H1 (cell line): ENCODE measurements around the gene CA9. TPM values are rescaled to one million over a fixed set of nuclear protein-coding genes. Genes with fewer than 3 reads are reported as not detected.

Experiments used
- ATF2 ChIP-seq: IDR thresholded peaks from 2 replicates; pipeline ENCODE4 v1.6.1; 2012; ENCODE audit warnings: low read length, inconsistent platforms
- BCL11A ChIP-seq, 2 experiments: IDR thresholded peaks; one replicate each; pipeline ENCODE4 v1.6.1; 2011; ENCODE audit warnings: low read depth in 2 of 2, low read length in 2 of 2, mild to moderate bottlenecking in 2 of 2
- CHD2 ChIP-seq: IDR thresholded peaks from 2 replicates; pipeline ENCODE4 v1.6.1; 2012; ENCODE audit warnings: low read length, improper control_type of control experiment
- CHD7 ChIP-seq: fragments of 300-600 bp; sonication (generic); IDR thresholded peaks from 2 replicates; pipeline ENCODE4 v1.7.1; 2012; ENCODE audit warnings: low read length, moderate library complexity, mild to moderate bottlenecking, inconsistent platforms; ENCODE audit not compliant: insufficient replicate concordance
- GTF2F1 ChIP-seq: IDR thresholded peaks from 2 replicates; pipeline ENCODE4 v1.6.1; 2012; ENCODE audit warnings: low read depth, low read length, improper control_type of control experiment, borderline replicate concordance
- HDAC2 ChIP-seq, 2 experiments: fragments of 300-600 bp in 1 of 2; sonication (generic) in 1 of 2; IDR thresholded peaks; 2 replicates each; pipeline ENCODE4 v1.6.1; 2011 to 2012; ENCODE audit warnings: low read depth in 2 of 2, low read length in 2 of 2, mild to moderate bottlenecking in 2 of 2, moderate library complexity in 2 of 2, borderline replicate concordance in 1 of 2, inconsistent platforms in 1 of 2
- JUND ChIP-seq: IDR thresholded peaks from 2 replicates; pipeline ENCODE4 v1.6.1; 2011; ENCODE audit warnings: mild to moderate bottlenecking, improper control_type of control experiment, low read length
- PHF8 ChIP-seq: fragments of 200-600 bp; sonication (generic); conservative IDR thresholded peaks from 2 replicates; pipeline ENCODE4 v1.7.1; 2012; ENCODE audit warnings: low read depth, mild to moderate bottlenecking, inconsistent platforms, low read length, moderate library complexity
- polyA plus RNA-seq, 7 experiments: library from polyadenylated mRNA; depleted of rRNA in 3 of 7; stranded (reverse) in 5 of 7; unstranded in 2 of 7; fragments of >200 nt in 5 of 7; fragments of 200-250 nt in 2 of 7; gene quantifications; 1 replicate in 5 of 7; 2 replicates in 1 of 7; 4 replicates in 1 of 7; pipeline versions ENCODE4 v1.2.1 to v1.2.3, GENCODE V29; 2011 to 2013; ENCODE audit warnings: missing spikeins in 2 of 7, mixed read lengths in 2 of 7
- total RNA-seq: library from RNA; stranded (reverse); fragmentation: NEBNext Ultra II Directional; extraction: Animal tissue kit (Norgen Biotek cat#: 25700); gene quantifications from 2 replicates; pipeline ENCODE4 v1.2.1, GENCODE V29; 2021

Gene CA9
- total and polyA plus RNA-seq, 2 of the 8 experiments (the other 6 are each of a cell fraction or from before 2014, with no cell fraction given), result 1.3 to 1.8 TPM

- TF ChIP-seq CHD7 (peak; percentile 23), BCL11A (IDR thresholded peaks at IDR 0.05; ENCODE audit: low read depth in 2 of 2, low read length in 2 of 2) (no peak), CHD2 (peak; percentile 19; the same call in 1 of the 2 replicates), JUND (no peak), GTF2F1 (peak; percentile 77; the same call in 1 of the 2 replicates), HDAC2 (IDR thresholded peaks at IDR 0.05; ENCODE audit: borderline replicate concordance in 1 of 2, low read depth in 2 of 2, low read length in 2 of 2) (peak; percentile 87 to 99; a peak in 3 of 4 replicates), PHF8 (no peak), ATF2 (peak; percentile 15; the same call in 1 of the 2 replicates)
These were observed 16.1 kb upstream of the CA9 start, which contains the start of gene RMRP (continued) for GRCh38 chr9:35657546-35658136.
